ENCODE results near the gene VWA8.

The VWA8 gene

DNA sequence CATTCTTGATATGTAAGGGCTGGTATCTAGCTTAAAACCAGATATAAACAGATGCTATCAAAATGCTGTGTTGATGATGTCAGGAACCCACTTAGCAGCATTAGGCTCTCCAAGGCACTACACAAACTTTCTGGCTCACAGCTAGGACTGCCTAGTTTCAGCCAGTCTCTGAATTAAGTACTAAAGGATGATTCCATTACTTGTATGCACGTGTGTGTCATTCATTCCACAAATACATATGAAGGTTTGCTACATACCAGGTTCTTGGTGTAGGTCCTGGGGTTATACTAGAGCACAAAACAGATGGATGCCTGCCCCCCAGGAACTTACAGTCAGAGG is 352.1 kb downstream of the VWA8 start:
- DNase-seq, result no peak

- DNase-seq, result no peak
These were observed 352.6 kb downstream of the VWA8 start for GRCh38 chr13:41608111-41608838.

- no peak for DNase-seq
These were observed 354.3 kb downstream of the VWA8 start for GRCh38 chr13:41606646-41607045.

- no peak for DNase-seq
These were observed 355.3 kb downstream of the VWA8 start for GRCh38 chr13:41605319-41606285.

DNA sequence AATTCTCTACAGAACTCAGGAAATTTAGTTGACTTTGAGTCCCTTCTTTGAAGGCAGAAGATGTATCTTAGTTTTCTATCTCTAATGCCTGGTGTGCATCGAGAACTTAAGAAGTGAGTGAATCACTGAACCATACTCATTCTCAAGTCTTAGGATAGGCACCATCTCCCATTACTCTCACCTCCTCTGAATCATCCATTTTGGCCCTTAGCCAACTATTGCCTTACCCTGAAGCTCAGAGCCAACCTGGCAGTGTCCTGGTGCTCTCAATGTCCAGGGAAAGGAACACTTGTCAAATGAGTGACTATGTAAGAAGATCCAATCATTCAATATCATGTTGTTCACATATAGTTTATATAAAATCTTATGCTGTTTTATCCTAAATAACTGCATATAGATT is 357.0 kb downstream of the VWA8 start:
- DNase-seq, result no peak

DNA sequence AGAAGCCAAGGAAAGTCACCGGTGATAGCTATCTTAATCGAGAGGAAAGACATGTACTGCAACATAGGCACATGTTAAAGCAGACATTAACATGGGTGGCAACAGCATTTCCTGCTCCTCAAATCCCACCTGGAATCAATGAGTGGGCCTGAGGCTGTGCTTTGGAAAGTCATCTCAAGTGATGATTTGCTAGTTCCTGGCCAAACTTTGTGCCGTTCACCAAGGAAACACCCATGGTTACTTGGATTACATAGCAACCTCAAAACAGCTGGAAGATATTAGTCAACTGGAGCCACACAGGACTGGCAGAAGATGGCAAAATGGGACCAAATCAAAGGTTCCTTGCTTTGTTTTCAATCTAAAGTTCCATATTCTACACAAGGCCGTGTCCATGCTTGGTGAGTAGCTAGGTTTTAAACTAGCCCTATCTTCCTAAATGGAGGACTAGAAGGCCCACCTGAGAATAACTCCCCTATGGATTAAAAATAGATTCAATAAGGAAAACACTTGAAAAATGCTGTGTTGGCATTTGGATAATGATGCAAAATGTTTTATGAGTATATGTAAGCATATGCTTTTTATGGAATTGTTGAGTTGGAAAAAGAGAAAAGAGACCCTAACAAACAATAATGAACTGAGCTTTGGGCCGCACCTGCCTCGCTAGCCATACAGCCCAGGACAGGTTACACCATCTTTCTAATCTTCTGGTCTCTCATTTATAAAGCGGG is 359.0 kb downstream of the VWA8 start:
- DNase-seq, result no peak

GRCh38 chr13:41599619-41600018 is 361.3 kb downstream of the VWA8 start:
- no peak for DNase-seq

GRCh38 chr13:41597348-41598041 is 363.4 kb downstream of the VWA8 start:
- no peak for DNase-seq

GRCh38 chr13:41596190-41596589 is 364.7 kb downstream of the VWA8 start:
- DNase-seq, result no peak

DNA sequence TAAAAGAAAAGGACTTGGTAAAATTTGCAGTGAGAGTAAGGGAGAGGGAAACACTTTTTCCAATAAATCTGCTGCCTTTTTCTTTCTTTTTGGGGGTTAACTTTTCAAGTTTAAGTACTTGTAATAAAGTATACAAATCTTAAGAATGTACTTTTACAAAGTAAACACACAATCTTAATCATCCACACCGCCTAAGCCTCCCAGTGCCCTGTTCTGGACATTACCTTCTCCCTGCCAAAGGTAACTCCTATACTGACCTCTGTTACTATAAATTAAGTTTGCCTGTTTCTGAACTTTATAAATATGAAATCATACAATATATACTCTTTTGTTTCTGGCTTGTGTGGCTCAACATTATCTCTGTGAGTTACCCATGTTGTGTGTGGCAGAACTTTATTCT is 365.6 kb downstream of the VWA8 start:
- DNase-seq, result no peak

DNA sequence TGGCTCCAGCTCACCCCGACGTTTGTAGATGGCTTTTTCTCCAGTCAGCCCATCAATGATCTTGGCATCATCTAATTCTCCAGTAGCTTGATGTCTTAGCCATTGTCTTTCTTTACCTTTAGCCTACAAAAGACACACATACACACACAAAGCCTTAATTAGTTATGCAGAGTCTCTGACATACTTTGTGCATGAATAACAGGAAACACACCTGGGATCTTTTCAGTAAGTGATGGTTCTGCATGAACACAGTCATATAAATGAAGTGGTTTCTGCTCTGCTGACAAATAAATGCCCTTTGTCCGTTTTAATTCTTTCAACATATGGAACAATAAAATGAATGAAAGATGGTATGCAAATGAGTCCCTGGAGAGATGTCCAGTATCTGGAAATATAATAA is 370.3 kb downstream of the VWA8 start:
- DNase-seq, result no peak

GRCh38 chr13:41590122-41590521 is 370.8 kb downstream of the VWA8 start:
- no peak for DNase-seq

- no peak for DNase-seq
These were observed 371.5 kb downstream of the VWA8 start for GRCh38 chr13:41589434-41589833.

DNA sequence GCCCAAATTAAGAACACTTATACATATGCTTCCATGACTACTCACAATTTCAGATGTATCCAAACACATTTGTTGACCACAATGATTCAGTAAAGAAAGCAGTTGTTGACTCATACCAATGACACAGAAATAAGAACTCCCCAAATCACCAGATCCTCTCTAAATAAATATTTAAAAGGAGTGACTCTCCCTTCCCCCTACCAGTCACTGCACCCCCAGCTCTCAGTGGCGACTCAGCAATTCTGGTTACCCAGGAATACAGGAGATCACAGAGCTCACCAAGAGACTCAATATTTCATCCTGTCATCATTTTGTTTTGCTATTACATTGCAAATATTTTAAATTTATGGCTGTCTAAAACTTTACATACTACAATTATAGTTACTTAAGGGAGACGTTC is 372.0 kb downstream of the VWA8 start:
- DNase-seq, result peak; percentile 63

GRCh38 chr13:41588448-41588847 is 372.5 kb downstream of the VWA8 start:
- DNase-seq, result no peak

DNA sequence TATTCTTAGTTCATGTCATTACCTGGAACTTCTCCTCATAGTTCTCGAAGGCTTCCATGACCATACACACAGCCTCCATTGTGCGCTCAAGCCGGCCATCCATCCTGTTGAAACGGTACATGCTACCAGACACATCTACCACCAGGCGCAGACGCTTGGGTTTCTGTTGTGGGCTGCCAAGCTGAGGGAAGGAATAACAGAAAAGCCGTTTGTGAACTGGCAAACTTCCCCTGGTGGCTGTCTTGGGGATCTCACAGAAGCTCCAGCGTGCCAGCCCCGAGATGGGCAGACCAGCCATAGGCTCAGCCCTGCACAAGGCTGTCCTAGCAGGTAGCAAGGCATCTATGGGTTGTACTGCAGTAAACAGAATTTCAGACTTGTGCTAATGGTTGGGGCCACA is 373.4 kb downstream of the VWA8 start:
- peak; percentile 43 for DNase-seq

DNA sequence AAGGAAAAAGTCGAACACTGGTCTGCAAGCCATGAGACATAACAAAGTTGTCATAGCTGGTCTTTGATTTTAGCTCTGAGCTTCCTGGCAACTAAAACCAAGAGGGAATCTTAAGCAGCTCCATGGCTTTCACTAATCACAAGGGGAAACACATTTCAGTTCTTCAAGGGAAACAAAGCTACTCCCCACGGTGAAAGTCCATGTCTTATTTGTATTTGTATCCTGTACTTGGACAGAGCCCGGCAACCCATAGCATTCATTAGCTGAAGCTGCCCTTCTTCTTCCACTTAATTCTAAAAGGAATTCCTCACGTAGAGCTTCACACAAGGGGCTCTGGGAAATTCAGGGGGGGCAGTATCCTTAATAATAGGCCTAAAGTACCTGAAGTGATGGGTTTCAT is 374.7 kb downstream of the VWA8 start:
- no peak for DNase-seq

GRCh38 chr13:41582027-41582463 is 378.9 kb downstream of the VWA8 start:
- no peak for DNase-seq

DNA sequence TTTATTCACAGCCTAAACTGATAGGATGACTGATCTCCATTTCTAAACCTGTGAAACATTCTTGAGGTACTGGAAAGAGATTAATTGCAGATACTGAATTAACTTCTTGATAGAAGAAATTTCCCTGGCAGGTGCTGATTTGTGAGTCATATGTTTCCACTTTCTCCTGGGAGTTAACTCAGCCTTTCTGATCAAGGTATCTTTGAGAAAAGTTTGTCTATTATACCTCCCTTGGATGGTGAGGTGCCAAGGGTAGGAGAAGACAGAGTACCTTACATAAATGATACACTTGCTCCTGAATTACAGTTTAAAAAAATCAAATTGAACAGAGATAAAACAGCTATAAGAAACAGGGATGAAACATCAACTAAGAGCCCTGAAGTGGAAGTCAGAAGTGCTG is 380.6 kb downstream of the VWA8 start:
- DNase-seq, result no peak

GRCh38 chr13:41579881-41580280 is 381.0 kb downstream of the VWA8 start:
- no peak for DNase-seq

DNA sequence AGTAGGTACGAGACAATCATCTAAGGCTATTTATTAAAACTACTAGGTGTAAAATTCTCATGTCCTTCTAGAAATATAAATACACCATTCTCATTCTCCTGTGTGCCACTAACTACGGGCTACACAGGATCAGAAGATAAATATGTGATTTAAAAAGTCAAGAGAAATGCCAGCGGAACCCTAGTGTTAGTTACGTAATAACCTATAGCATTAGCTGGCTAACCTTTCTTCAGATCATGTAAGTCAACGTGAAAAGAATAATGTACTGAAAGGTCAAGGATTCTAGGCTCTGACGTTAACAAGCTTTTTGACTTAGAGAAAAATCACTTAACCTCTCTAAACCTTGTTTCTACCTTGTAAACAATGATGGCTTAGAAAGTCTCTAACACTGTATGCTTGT is 381.7 kb downstream of the VWA8 start:
- DNase-seq, result no peak

- no peak for DNase-seq
These were observed 382.5 kb downstream of the VWA8 start for GRCh38 chr13:41578371-41578770.

DNA sequence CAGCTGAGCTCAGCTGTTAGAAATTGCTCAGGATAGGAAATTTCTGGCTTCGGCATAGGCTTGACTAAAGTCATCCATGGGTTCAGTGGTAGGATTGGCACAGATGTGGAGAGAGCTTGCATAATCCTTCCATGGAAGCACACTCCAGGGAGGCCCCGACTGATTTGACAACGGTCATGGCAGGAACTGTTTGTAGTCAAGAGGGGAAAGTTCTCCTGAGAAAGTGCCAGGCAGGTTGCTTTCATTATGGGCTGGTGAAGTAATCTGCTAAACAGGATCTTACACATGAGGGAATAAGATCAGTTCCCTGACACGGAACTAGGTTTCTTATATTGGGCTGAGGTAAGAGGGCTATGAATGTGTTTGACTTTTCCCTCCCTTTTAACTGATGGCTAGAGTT is 383.5 kb downstream of the VWA8 start:
- DNase-seq, result no peak
